ENCODE results near the gene PLA2G4F. TPM values are rescaled to one million over a fixed set of nuclear protein-coding genes. Genes with fewer than 3 reads are reported as not detected.

The PLA2G4F gene
- total and polyA plus RNA-seq, 12 donors = 0.03 to 13.8 (median 1.7) TPM

DNA sequence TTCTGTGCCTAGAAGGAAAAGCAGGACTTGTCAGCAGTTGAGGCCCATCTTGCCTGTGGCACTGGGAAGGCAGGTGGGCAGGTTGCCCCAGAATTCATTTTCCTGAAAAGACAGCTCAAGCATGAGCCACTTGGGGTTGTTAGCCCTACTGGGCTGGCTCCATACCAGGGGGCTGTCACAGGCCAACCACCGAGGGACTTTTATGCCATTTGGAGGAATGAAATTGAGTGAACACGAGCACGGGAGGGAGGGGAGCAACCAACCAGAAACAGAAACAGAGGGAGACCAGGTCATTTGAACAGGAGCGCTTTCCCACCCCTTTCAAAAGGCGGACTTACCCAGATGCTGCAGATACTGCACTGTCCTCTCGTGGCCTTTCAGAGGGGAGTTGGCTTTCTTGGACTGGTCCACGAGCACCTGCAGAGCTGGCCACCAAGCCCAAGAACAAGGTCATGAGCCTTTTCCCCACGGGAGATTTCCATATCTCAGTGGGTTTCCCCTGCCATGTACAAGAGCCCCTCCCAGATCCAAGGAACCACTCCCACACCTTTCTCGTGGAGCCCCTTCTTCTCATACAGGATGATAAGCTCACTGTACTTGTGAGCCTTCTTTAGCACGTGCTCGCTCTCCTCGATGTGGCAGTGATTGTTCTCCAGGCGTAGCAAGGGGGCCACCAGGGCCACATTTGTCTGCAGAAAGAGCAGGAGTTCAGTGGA, 9.9 kb upstream of the PLA2G4F start:
- no peak for DNase-seq
- intact Hi-C loops (cut with DNase I) = no loop called here
- peaks cover 8 to 100% (median 82%) of the 10 kb centered on the region in 9 donors for H3K36me3 ChIP-seq
- no peak for ATAC-seq
- no peaks in the 10 kb centered on the region for H3K27me3 ChIP-seq
- H3K4me3 ChIP-seq = no peak overlapping the region
- H3K9me3 ChIP-seq = no peaks in the 10 kb centered on the region
- peaks cover 0 to 8% (median 7%) of the 10 kb centered on the region in 9 donors for H3K4me1 ChIP-seq
- no peak overlapping the region for H3K27ac ChIP-seq
- TF ChIP-seq, protein P1, sequence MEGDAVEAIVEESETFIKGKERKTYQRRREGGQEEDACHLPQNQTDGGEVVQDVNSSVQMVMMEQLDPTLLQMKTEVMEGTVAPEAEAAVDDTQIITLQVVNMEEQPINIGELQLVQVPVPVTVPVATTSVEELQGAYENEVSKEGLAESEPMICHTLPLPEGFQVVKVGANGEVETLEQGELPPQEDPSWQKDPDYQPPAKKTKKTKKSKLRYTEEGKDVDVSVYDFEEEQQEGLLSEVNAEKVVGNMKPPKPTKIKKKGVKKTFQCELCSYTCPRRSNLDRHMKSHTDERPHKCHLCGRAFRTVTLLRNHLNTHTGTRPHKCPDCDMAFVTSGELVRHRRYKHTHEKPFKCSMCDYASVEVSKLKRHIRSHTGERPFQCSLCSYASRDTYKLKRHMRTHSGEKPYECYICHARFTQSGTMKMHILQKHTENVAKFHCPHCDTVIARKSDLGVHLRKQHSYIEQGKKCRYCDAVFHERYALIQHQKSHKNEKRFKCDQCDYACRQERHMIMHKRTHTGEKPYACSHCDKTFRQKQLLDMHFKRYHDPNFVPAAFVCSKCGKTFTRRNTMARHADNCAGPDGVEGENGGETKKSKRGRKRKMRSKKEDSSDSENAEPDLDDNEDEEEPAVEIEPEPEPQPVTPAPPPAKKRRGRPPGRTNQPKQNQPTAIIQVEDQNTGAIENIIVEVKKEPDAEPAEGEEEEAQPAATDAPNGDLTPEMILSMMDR (IDR thresholded peaks at IDR 0.05) = no peak
- WGBS, 2 donors = 90 to 93% methylated on average over 13 of the region's 13 CpGs

DNA sequence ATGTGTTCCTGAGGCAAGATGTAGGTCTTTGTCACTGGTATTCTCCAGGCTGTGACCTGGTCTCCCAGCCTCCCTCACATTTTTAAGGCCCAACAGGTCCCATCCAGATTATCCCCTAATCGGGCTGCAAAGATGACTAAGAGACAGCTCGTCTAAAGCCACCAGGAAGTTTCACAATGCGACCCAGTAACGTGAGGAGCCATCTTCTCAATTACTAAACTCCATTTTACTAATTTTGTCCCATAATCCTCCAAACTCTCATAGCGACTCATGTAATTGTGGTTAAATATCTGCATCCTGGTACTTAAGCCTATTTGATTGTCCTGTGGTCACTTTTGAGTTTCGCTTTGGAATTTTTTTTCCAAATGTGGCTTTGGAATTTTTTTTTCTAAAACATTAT, 8.7 kb upstream of the PLA2G4F start:
- DNase-seq (no peak), ATAC-seq (no peak)
- Histone ChIP-seq H3K4me1 (no peaks in the 10 kb centered on the region), H3K4me3 (no peak overlapping the region), H3K36me3 (peaks cover 8 to 100% (median 87%) of the 10 kb centered on the region in 9 donors), H3K9me3 (no peaks in the 10 kb centered on the region), H3K27me3 (no peaks in the 10 kb centered on the region), H3K27ac (no peak overlapping the region)
- TF ChIP-seq, protein P1 (IDR thresholded peaks at IDR 0.05) = no peak
- intact Hi-C loops (cut with DNase I) = no loop called here
- WGBS, 2 donors = 93 to 97% methylated on average over 6 of the region's 6 CpGs

DNA sequence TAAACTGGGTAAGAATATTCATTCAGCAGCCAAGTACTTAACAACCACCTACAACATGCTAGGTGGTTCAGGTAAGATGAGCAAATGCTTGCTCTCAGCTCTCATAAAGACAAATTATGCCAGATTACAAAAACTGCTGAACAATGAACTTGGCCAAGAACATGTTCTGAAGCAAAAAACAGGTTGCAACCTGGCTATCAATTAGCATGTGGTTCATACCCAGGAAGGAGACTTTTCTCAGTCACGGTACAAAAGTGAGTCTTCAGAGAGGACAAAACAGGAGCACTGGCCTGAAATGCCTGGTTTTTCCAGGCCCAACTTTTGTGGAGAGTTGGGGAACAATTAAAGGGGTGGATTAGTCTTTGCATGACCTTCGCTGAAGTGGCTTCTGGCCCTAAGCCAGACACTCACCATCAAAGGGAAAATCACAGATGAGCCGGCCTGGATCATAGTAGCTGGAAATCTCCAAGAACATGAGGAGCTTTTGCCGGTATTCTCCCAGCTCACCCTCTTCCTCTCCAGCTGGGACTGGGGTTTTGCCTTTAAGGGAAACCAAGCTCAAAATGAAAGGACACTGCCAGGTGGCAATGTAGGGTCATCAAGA, 7.6 kb upstream of the PLA2G4F start:
- H3K27ac ChIP-seq = no peak overlapping the region
- ATAC-seq = no peak
- TF ChIP-seq, protein P1 (IDR thresholded peaks at IDR 0.05) = no peak
- no peaks in the 10 kb centered on the region for H3K27me3 ChIP-seq
- no peak for DNase-seq
- H3K36me3 ChIP-seq = peaks cover 8 to 100% (median 84%) of the 10 kb centered on the region in 9 donors
- no peak overlapping the region for H3K4me3 ChIP-seq
- intact Hi-C loops (cut with DNase I) = no loop called here
- 56 to 59% methylated on average over 4 of the region's 4 CpGs for WGBS, 2 donors
- H3K4me1 ChIP-seq = peaks cover 1 to 9% (median 4%) of the 10 kb centered on the region in 9 donors
- H3K9me3 ChIP-seq = no peaks in the 10 kb centered on the region

DNA sequence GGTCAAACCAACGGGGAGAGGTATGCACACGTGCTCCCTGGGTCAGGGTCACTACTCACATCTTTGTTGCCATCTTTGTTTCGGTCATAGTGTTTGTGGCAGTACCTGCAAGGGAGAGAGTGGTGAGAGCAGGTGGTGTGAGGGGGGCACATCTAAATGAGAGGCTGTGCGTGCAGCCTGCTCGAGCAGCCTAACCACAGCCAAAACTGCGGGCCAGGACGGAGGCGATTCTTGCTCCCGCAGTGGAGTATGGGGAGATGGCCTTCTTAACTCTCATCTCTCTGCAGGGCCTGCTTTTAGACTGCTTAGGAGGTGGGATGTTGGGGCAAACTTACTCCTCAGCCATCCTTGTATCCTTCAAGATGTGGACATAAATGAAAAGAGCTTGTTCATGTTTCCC, 6.9 kb upstream of the PLA2G4F start:
- Histone ChIP-seq H3K27ac (no peak overlapping the region), H3K4me1 (peaks cover 3 to 16% (median 11%) of the 10 kb centered on the region in 9 donors), H3K4me3 (no peak overlapping the region), H3K36me3 (peaks cover 8 to 99% (median 78%) of the 10 kb centered on the region in 9 donors), H3K27me3 (no peaks in the 10 kb centered on the region), H3K9me3 (no peaks in the 10 kb centered on the region)
- ATAC-seq (no peak), DNase-seq (no peak)
- TF ChIP-seq, protein P1 (IDR thresholded peaks at IDR 0.05) = no peak
- intact Hi-C loops (cut with DNase I) = no loop called here
- 95 to 96% methylated on average over 9 of the region's 9 CpGs for WGBS, 2 donors

All from heart right ventricle (tissue), 16 donors.